NCI-H2107 treated with DMSO at 0.1 percent for 48 hours (cell line): ENCODE measurements around the gene KIFAP3.
"Not testable (repeated sequence)": the region's sequence is repeated elsewhere in the genome, so short reads cannot be mapped to it uniquely, and the experiment has no call there.

Experiments used
- DNase-seq: peaks from one replicate; lab custom pipeline; 2025; ENCODE audit not compliant: unreplicated experiment; lab: John Stamatoyannopoulos, UW

Gene KIFAP3

DNA sequence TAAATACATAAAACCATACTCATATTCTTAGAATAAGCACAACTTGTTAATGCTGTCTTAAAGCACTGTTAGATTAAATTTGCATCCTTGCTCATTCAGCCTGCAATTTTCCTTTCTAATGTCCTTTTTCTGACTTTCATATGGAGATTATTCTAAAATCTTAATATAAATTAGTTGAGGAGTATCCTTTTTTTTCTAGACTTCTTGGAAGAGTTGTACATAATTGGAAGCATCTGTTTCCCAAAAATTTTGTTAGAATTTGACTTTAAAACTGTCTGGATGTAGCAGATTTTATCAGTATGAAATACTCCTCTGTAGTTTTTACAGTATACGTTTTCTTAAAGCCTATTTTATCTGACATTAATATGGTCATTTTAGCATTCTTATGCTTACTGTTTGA lies 9.7 kb downstream of the KIFAP3 start:
- no peak for DNase-seq

DNA sequence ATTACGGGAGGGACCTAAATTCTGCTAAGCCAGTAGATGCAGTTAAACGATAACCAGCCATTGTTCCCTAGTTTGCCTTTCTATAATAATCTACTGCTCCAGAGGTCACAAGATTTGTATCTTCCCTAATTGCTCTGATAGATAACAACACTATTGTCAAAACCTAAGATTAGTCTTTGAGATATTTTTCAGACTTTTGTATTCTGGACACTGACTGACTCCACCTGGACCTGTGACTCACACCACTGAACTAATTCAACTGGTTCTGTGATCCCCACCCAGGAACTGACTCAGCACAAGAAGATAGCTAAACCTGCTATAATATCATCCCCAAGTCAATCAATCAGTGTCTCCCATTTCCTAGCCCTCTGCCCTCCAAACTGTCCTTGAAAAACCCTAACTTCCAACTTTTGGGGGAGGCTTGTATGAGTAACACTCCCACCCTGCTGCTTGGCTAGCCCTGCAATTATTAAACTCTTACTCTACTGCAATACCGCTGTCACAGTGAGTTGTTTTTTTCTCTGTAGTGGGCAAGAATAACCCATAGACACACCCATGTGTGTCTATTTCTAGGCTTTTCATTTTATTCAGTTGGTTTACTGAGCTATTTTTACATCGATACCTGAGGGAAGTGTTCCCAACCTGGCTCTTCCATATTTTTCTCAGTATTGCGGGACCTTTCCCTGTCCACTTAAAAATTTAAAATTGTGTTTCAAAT lies 11.2 kb downstream of the KIFAP3 start:
- no peak for DNase-seq

DNA sequence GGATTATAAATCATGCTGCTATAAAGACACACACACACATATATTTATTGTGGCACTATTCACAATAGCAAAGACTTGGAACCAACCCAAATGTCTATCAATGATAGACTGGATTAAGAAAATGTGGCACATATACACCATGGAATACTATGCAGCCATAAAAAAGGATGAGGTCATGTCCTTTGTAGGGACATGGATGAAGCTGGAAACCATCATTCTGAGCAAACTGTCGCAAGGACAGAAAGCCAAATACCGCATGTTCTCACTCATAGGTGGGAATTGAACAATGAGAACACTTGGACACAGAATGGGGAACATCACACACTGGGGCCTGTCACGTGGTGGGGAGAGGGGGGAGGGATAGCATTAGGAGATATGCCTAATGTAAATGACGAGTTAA lies 12.8 kb downstream of the KIFAP3 start:
- not testable (repeated sequence) for DNase-seq

DNA sequence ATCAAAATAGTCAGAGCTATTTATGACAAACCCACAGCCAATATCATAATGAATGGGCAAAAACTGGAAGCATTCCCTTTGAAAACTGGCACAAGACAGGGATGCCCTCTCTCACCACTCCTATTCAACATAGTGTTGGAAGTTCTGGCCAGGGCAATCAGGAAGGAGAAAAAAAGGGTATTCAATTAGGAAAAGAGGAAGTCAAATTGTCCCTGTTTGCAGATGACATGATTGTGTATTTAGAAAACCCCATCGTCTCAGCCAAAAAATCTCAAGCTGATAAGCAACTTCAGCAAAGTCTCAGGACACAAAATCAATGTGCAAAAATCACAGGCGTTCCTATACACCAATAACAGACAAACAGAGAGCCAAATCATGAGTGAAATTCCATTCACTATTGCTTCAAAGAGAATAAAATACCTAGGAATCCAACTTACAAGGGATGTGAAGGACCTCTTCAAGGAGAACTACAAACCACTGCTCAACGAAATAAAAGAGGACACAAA lies 14.4 kb downstream of the KIFAP3 start:
- DNase-seq: not testable (repeated sequence)

DNA sequence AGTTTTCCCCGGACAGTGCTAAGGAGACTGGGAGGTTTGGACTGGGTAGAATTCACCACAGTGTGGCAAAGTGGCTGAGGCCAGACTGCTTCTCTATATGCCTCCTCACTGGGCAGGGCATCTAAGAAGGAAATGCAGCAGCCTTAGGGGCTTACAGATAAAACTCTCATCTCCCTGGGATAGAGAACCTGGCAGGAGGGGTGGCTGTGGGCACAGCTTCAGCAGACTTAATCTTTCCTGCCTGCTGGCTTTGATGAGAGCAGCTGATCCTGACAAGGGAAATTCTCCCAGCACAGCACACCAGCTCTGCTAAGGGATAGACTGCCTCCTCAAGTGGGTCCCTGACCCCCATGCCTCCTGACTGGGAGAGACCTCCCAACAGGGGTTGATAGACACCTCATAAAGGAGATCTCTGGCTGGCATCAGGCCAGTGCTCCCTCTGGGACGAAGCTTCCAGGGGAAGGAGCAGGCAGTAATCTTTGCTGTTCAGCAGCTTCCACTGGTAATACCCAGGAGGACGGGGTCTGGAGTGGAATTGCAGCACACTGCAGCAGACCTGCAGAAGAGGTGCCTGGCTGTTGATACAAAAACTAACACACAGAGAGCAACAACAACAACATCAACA lies 25.2 kb downstream of the KIFAP3 start:
- DNase-seq: no peak

DNA sequence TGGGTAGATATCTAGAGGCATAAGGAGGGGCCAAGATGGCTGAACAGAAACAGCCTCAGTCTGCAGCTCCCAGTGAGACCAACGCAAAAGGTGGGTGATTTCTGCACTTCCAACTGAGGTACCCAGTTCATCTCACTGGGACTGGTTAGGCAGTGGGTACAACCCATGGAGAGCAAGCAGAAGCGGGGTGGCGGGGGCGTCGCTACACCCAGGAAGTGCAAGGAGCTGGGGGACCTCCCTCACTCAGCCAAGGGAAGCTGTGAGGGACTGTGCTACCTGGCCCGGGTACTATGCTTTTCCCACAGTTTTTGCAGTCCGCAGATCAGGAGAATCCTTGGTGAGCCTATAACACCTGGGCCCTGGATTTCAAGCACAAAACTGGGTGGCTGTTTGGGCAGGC lies 26.0 kb downstream of the KIFAP3 start:
- no peak for DNase-seq

DNA sequence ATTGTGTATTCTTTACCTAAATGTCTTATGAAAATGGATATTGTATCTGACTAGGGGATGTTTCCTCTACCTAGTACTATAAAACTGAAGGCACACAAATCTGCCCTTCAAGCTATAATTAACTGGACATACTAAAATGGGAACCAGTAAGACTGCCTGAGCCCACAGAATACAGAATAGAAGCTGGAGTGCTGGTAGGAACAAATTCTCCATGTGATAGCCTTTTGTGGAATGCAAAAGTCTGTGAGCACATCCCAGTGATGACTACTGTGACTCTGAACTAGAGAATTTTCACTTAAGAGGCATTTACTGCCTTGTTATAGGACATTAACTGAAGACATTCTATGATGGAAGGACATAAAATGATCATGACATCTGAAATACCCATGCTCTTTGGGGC lies 30.3 kb downstream of the KIFAP3 start:
- no peak for DNase-seq

DNA sequence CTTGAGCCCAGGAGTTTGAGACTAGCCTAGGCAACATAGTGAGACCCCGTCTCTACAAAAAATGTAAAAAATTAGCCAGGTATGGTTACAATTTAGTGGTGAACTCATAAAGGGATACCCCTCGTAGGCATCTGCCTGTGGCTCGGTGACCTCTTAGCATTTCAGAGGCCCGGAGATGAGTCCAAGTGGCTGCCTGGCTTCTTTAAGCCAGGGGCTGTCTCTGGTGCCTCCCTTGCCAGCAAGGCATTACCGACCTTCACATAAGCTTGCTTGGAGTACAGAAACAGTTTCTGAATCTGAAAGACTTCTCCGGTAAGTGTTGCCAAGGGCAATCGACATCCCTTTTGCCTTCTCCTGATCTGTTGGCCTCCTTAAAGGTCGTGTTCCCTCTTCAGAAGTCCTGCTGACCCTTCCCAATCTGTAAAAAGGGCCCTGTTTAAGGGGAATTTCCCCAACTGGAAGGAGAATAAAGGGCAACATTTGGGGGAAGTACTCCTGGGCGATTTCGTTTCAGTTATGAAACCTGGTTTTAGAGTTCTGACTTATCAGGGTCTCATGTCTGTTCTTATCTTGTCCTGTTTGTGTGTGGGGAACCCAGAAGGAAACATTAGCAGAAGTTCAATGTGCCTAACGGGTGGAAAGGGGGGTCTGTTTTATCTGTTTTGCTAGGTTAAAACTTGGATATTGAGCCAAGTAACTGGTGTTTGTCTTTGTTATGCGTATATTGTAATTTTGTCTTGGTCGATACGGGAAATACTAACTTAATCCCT lies 32.9 kb downstream of the KIFAP3 start:
- no peak for DNase-seq

DNA sequence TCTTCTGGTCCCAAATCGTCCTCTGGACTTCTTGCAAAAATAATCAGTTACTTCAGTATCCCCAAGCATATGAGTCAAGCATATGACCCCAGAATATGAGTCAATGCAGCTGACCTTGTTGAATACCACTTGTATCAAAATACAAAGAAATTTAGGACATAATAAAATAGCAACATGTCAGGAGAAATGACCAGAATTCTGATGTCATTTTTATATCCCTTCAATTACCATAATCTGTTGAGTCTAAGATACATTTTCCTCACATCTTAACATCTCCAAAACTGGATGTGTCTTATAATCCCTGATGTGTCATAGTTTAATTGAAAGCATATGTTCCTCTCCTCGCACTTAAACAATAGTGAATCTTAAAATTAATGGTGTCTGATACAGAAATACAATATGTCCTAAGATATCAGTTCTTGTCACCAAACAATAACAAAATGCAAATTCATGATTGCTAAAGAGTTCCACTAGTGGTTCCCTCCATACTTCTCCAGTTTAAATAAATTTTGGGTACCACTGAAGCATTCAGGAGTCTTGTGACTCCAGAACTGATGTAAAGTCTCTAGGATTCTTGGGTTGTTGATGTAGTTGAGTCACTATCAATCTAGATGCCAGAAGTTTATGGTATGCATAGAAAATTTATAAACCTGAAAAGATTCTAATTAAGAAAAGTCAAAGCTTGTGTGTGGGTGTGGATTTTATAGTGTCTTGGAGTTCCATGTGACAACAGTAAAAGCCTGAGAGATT lies 41.8 kb downstream of the KIFAP3 start:
- DNase-seq: no peak

DNA sequence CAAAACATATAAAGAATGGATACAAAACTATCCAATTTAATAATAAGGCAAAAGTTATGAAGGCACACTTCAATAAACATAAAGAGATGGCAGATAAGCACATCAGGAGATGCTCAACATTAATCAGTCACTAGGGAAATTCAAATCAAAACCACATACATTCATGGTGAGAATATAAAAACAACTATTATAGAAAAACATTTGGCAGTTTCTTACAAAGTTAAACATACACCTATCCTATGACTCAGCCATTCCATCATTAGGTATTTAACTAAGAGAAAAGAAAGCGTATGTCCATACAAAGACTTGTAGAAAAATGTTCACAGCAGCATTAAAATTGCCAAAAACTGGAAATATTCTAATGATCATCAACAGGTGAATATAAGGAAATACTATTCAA lies 44.3 kb downstream of the KIFAP3 start:
- DNase-seq: no peak

DNA sequence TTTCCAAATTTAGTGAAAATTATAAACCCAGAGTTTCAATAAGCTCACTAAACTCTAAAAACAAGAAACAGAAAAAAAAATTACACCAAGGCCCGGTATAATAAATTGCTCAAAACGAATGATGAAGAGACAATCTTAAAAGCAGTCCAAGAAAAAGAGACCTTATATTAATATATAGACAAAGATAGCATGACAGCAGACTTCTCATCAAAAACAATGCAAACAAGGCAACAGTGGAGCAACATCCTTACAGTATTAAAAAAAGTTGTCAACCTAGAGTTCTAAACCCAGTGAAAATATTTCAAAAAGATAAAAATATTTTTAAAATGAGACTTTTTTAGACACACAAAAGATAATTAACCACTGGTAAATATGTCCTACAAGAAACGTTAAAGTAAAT lies 46.7 kb downstream of the KIFAP3 start:
- no peak for DNase-seq

DNA sequence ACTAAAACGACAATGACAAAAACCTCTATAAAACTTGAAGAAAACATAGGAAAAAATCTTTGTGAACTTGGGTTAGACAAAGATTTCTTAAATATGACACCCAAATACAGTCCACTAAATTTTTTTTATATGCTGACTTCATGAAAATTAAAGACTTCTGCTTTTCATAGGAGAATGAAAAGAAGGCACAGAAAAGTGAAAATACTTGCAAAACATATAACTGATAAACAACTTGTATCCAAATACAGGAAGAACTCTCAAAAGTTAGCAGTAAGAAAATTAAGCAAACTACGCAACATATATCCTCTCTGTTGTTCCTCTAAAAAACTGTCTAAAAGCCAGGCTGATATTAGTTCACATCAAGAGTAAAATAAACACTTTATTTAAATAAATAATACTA lies 53.6 kb downstream of the KIFAP3 start:
- no peak for DNase-seq

DNA sequence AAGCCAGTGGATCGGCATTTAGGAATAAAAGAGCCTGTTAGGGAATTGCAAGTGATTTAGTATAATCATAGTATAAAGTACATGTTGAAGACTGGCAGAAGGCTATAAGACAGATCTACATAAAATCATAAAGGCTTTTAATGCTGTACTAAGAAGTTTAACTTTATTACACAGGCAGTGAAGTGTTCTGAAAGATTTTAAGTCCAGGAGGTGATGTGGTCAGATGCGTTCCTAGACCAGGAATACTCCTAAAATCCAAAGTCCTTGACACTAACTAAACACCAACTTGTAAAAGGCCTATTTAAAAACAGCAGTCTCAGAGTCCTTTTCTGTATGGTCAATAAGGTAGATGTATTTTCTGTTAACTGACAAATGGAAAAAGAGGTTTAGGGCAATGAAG lies 57.0 kb downstream of the KIFAP3 start:
- no peak for DNase-seq

DNA sequence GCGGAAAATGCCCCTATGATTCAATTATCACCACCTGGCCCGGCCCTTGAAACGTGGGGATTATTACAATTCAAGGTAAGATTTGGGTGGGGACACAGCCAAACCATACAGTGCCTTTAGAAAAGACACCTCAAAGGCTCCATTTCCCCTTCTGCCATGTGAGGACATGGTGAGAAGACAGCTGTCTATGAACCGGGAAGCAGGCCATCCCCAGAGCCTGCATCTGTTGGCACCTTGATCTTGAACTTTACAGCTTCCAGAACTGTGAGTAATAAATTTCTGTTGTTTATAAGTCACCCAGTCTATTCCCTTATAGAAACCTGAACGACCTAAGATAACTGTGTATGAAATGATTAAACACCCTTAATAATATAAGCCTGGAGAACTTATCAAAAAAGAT lies 61.6 kb downstream of the KIFAP3 start:
- no peak for DNase-seq

DNA sequence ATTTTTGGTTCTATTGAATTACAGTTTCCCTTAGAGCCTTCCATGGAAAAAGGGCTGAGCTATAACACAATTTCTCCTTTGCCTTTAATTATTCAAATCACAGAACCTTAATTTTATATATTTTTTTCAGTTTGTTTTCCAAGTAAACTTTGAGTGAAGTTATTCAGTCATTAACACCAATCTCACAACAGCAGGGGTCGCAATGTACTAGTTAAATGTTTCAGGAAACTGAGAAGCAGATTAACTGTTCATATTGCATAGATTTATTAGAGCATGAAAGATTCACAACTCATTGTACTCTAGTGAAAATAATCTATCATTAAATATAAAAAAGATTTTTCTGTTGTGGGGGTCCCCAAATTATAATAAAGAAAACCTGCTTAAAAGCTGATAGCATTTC lies 64.1 kb downstream of the KIFAP3 start:
- peak; percentile 6 for DNase-seq

DNA sequence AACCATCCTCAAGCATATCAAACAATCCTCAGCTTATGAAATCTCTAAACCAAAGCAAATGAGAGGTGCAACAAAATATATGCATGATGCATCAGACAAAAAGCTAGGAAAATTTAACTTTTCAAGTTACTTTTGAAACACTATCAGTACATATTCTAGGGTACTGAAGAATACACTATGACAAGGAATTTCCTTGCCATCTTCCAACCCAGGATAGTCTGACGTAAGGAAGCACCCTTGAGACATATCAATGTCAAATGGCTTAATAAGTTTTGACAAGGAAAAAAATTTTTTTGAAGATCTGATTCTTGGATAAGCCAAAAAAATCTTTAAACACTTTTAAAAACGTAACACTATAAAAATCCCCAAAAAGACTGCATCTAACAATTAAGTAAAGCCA lies 64.9 kb downstream of the KIFAP3 start:
- DNase-seq: no peak

DNA sequence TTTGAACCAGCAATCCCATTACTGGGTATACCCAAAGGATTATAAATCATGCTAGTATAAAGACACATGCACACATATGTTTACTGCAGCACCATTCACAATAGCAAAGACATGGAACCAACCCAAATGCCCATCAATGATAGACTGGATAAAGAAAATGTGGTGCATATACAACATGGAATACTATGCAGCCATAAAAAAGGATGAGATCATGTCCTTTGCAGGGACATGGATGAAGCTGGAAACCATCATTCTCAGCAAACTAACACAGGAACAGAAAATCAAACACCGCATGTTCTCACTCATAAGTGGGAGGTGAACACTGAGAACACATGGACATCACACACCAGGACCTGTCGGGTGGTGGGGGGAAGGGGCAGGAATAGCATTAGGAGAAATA lies 65.8 kb downstream of the KIFAP3 start:
- DNase-seq: not testable (repeated sequence)

DNA sequence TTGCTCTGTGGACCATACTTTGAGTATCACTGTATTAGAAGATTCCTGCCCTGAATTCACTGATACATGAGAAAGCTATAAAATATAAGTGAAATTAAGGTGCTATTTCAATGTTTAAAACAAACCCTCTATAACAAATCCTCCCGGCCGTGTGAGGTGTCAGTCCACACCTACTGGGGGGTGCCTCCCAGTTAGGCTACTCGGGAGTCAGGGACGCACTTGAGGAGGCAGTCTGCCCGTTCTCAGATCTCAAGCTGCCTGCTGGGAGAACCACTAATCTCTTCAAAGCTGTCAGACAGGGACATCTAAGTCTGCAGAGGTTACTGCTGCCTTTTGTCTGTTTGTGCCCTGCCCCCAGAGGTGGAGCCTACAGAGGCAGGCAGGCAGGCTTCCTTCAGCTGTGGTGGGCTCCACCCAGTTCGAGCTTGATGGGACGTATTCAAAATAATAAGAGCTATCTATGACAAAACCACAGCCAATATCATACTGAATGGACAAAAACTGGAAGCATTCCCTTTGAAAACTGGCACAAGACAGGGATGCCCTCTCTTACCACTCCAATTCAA lies 71.1 kb downstream of the KIFAP3 start:
- not testable (repeated sequence) for DNase-seq

DNA sequence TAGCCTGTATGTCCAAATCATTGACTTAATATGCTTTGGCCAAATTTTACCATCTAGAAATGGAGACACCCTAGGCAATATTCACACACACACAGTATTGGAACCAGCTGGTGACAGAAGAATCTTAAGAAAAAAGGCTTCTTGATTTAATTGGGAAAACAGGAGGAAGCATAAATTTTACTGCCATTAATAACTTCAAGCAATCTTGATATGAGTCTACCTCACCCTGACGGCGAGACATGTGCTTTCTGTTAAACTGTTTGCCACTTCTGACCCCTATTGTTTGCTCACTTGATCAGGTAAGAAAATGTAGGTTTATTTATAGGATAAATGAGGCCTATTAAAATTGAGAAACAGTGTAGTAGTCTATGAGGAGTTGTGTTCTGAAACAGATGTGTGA lies 73.2 kb downstream of the KIFAP3 start:
- DNase-seq: no peak

DNA sequence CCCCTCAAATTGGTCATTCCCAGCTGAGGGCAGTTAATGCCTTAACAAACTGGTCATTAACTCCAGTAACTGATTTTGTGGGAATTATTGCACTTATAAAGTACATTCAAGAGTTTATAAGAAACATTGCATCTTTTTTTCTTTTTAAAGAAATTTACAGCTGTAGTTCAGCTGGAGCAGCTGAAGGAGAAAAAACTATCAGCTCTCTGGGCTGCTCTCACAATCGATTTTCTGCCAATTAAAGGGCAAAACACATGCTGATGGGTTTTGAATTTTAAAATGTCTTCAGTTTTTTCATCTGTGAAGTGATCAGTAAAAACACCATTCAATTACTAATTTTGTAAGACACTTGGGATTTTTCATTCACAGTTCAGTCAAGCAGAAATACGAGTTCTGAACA lies 74.7 kb downstream of the KIFAP3 start:
- no peak for DNase-seq

DNA sequence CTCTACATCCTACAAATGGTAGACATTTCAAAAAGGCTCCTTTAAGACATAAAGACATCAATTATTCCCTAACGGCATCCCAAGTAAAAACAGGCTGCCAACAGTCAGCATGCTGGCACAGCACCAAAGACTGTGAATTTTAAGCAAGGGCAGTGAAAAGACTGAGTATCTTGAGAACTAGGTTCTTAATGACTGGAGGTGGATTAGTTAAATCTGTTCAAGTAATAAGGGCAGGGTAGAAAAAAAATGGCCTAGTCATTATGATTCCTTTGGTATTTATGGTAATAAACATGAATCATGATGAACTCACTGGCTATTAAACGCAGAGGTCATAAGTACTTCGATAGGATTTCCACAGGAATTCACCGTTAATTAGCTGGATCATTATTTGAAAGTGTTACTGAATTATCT lies 75.2 kb downstream of the KIFAP3 start:
- no peak for DNase-seq
